ENCODE data around the gene SDK1. TPM values are rescaled to one million over a fixed set of nuclear protein-coding genes. Genes with fewer than 3 reads are reported as not detected.

SDK1 gene
- total RNA-seq, 4 donors from 2014 or later = 2.0 to 9.3 (median 3.8) TPM

DNA sequence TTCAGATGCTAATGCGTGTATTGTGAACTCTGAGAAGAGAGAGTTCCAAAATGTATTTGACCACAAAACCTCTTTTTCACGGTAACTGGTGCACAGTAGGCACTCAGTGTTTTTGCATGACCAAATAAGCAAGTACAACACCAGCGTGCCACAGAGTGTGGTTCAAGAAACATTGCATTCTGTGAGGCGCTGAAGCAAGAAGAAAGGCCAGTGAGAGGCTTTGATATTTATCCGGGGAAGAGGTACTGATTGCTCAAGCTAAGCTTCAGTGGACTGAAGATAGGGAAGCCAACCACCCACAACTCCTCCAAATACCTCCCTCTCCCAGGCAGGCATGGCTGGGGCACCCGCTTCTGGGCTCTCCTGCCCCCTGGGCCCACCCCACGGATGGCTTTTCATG lies 611.2 kb downstream of the SDK1 start:
- H3K4me3 ChIP-seq = no peak overlapping the region
- peaks cover 0 to 12% (median 11%) of the 10 kb centered on the region in 3 donors for H3K4me1 ChIP-seq
- H3K27ac ChIP-seq = no peak overlapping the region
- peaks cover 0 to 80% (median 0%) of the 10 kb centered on the region in 4 donors for H3K27me3 ChIP-seq
- H3K36me3 ChIP-seq = no peaks in the 10 kb centered on the region
- intact Hi-C loops (cut with DNase I) = no loop called here
- TF ChIP-seq, protein P1, sequence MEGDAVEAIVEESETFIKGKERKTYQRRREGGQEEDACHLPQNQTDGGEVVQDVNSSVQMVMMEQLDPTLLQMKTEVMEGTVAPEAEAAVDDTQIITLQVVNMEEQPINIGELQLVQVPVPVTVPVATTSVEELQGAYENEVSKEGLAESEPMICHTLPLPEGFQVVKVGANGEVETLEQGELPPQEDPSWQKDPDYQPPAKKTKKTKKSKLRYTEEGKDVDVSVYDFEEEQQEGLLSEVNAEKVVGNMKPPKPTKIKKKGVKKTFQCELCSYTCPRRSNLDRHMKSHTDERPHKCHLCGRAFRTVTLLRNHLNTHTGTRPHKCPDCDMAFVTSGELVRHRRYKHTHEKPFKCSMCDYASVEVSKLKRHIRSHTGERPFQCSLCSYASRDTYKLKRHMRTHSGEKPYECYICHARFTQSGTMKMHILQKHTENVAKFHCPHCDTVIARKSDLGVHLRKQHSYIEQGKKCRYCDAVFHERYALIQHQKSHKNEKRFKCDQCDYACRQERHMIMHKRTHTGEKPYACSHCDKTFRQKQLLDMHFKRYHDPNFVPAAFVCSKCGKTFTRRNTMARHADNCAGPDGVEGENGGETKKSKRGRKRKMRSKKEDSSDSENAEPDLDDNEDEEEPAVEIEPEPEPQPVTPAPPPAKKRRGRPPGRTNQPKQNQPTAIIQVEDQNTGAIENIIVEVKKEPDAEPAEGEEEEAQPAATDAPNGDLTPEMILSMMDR (IDR thresholded peaks at IDR 0.05) = no peak
- no peak for TF ChIP-seq POLR2A (IDR thresholded peaks at IDR 0.05)
- H3K9me3 ChIP-seq = no peaks in the 10 kb centered on the region
- WGBS, 2 donors = 33 to 60% methylated on average over 3 to 7 of the region's 7 CpGs
- no peak for DNase-seq

DNA sequence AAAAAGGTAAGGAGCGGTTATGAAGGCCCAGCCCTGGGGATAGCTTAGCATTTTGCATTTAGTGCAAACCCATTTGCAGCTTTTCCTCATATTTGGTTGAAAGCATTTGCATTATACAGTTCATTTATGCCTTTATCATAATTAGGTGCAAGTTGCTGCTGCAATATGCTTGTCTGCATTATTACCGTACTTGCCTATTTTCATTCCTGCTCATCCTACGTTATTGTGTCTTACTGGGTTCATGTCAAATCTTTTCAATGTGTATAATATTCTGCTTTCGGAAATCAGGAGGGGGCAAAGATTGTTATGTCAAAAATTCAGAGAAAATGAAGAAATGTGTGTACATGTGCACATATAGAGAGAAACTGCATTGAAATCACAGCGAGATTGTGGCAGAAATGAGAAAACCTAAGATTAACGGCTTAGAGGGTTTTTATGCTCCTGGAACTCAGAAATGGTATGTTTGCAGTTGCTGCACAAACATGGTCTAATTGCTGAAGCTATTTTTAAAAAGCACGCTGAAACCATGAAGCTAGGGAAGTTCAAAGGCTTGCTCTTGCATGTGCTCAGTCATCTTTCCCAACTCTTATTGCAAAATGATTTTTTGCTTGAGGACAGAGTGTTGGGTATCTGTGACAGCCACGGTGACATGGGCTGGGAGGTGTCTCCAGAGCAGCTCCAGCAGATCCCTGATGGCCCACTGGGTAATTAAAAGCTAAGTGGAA lies 613.2 kb downstream of the SDK1 start:
- Histone ChIP-seq H3K36me3 (no peaks in the 10 kb centered on the region), H3K27ac (no peak overlapping the region), H3K4me1 (peaks cover 0 to 12% (median 11%) of the 10 kb centered on the region in 3 donors), H3K9me3 (no peaks in the 10 kb centered on the region), H3K4me3 (no peak overlapping the region), H3K27me3 (peaks cover 0 to 71% (median 0%) of the 10 kb centered on the region in 4 donors)
- TF ChIP-seq, protein P1 (IDR thresholded peaks at IDR 0.05) = no peak
- intact Hi-C loops (cut with DNase I) = no loop called here
- 52 to 69% methylated on average over 8 of the region's 8 CpGs for WGBS, 2 donors
- no peak for DNase-seq

DNA sequence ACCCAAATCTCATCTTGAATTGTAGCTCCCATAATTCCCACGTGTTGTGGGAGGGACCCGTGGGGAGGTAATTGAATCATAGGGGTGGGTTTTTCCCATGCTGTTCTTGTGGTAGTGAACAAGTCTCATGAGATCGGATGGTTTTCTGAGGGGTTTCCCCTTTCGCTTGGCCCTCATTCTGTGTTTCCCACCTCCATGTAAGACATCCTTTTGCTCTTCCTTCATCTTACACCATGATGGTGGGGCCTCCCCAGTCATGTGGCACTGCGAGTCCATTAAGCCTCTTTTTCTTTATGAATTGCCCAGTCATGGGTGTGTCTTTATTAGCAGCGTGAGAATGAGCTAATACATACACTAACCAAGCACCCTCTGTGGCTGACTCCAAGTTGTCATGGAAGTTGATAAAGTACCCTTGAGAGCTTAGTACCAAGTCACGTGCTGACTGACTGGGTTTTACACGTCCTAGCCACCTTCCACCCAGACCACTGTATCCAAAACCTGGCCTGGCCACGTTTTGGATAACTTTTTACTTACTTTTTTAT lies 614.4 kb downstream of the SDK1 start:
- TF ChIP-seq, protein P1 (IDR thresholded peaks at IDR 0.05) = no peak
- no peak for TF ChIP-seq POLR2A (IDR thresholded peaks at IDR 0.05)
- WGBS, 2 donors = 62 to 73% methylated on average over 9 of the region's 9 CpGs
- Histone ChIP-seq H3K36me3 (no peaks in the 10 kb centered on the region), H3K27me3 (peaks cover 0 to 67% (median 0%) of the 10 kb centered on the region in 4 donors), H3K27ac (no peak overlapping the region), H3K4me1 (peaks cover 0 to 12% (median 11%) of the 10 kb centered on the region in 3 donors), H3K9me3 (no peaks in the 10 kb centered on the region), H3K4me3 (no peak overlapping the region)
- intact Hi-C loops (cut with DNase I) = no loop called here
- DNase-seq = no peak

DNA sequence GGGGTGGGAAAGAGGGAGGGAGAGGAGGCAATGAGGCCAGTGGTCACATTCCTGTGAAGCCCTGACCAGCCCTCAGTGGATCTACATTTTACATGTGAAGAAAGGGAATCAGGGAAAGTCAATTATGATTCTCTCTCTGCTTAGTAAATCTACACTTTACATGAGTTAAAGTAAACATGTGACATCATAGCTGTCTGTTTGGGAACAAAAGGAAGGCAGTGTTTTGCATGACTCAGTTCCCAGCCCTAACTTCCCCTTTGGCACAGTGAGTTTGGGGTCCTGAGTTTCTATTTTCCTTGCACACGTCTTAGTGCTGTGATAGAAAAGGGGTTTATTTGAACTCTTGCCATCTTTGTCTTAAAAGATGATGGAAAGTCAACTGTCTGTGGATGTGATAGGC lies 615.1 kb downstream of the SDK1 start:
- Histone ChIP-seq H3K36me3 (no peaks in the 10 kb centered on the region), H3K27me3 (peaks cover 0 to 59% (median 0%) of the 10 kb centered on the region in 4 donors), H3K4me1 (peaks cover 0 to 12% (median 11%) of the 10 kb centered on the region in 3 donors), H3K27ac (no peak overlapping the region), H3K9me3 (no peaks in the 10 kb centered on the region), H3K4me3 (no peak overlapping the region)
- TF ChIP-seq POLR2A (IDR thresholded peaks at IDR 0.05) = no peak
- TF ChIP-seq, protein P1 (IDR thresholded peaks at IDR 0.05) = no peak
- intact Hi-C loops (cut with DNase I) = no loop called here
- no peak for DNase-seq
- WGBS, 2 donors = 45 to 50% methylated on average over 1 of the region's 1 CpG

DNA sequence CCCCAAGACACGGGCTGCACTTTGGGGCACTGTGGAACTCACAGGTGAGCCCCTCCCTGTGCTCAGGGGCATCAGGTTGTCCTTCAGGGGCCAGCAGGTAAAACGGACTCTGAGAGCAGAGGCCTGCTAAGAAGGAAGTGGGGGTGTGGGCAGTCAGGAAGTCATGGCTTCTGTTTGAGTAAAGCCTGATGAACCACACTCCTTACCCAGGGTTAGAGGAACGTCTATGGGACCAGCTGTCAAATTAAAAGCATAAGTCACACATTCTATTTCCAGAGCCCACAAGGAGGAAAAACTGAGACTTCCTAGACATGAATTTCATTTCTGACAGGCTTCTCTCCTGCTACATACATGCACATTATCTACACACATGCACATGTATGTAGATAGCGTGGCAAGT lies 616.4 kb downstream of the SDK1 start:
- 64 to 74% methylated on average over 3 to 4 of the region's 4 CpGs for WGBS, 2 donors
- TF ChIP-seq POLR2A (IDR thresholded peaks at IDR 0.05) = no peak
- TF ChIP-seq, protein P1 (IDR thresholded peaks at IDR 0.05) = no peak
- Histone ChIP-seq H3K4me1 (peaks cover 0 to 12% (median 3%) of the 10 kb centered on the region in 3 donors), H3K27ac (no peak overlapping the region), H3K4me3 (no peak overlapping the region), H3K9me3 (no peaks in the 10 kb centered on the region), H3K36me3 (no peaks in the 10 kb centered on the region), H3K27me3 (peaks cover 0 to 46% (median 0%) of the 10 kb centered on the region in 4 donors)
- intact Hi-C loops (cut with DNase I) = no loop called here
- no peak for DNase-seq
